ENCODE data around the gene MACO1. TPM values are rescaled to one million over a fixed set of nuclear protein-coding genes. Genes with fewer than 3 reads are reported as not detected.
A peak's percentile ranks its signal among the peaks of the same experiment; 100 is the strongest.

MACO1 gene
- total RNA-seq, 1 donor from 2014 or later, result 20.4 TPM

GRCh38 chr1:25477448-25478034 is 46.8 kb downstream of the MACO1 start:
- intact Hi-C loops (cut with DNase I), result no loop called here
- ATAC-seq (no peak), DNase-seq (ENCODE audit: low spot score) (no peak)

GRCh38 chr1:25478633-25479032 is 47.9 kb downstream of the MACO1 start:
- DNase-seq (ENCODE audit: low spot score), result no peak
- no peak for ATAC-seq
- intact Hi-C loops (cut with DNase I), result no loop called here

GRCh38 chr1:25481625-25482024 is 50.9 kb downstream of the MACO1 start:
- no peak for DNase-seq (ENCODE audit: low spot score)
- intact Hi-C loops (cut with DNase I), result no loop called here
- ATAC-seq, result no peak

- no peak for DNase-seq (ENCODE audit: low spot score)
- ATAC-seq, result no peak
- intact Hi-C loops (cut with DNase I), result no loop called here
Measured at GRCh38 chr1:25482211-25482610, 51.5 kb downstream of the MACO1 start.

GRCh38 chr1:25484096-25484495 is 53.4 kb downstream of the MACO1 start:
- ATAC-seq (no peak), DNase-seq (ENCODE audit: low spot score) (no peak)
- intact Hi-C loops (cut with DNase I), result no loop called here

- intact Hi-C loops (cut with DNase I), result no loop called here
- no peak for DNase-seq (ENCODE audit: low spot score)
- no peak for ATAC-seq
Measured at GRCh38 chr1:25484533-25484932, 53.8 kb downstream of the MACO1 start.

GRCh38 chr1:25485536-25486411 is 55.1 kb downstream of the MACO1 start:
- intact Hi-C loops (cut with DNase I), result no loop called here
- ATAC-seq (no peak), DNase-seq (ENCODE audit: low spot score) (no peak)

GRCh38 chr1:25486602-25487001 is 55.9 kb downstream of the MACO1 start:
- intact Hi-C loops (cut with DNase I), result no loop called here
- DNase-seq (ENCODE audit: low spot score) (no peak), ATAC-seq (no peak)

GRCh38 chr1:25487628-25488027 is 56.9 kb downstream of the MACO1 start:
- intact Hi-C loops (cut with DNase I), result no loop called here
- ATAC-seq (no peak), DNase-seq (ENCODE audit: low spot score) (no peak)

GRCh38 chr1:25492323-25492722 is 61.6 kb downstream of the MACO1 start:
- DNase-seq (ENCODE audit: low spot score) (no peak), ATAC-seq (no peak)
- intact Hi-C loops (cut with DNase I), result no loop called here

GRCh38 chr1:25494952-25495351 is 64.3 kb downstream of the MACO1 start:
- DNase-seq (ENCODE audit: low spot score) (no peak), ATAC-seq (peak; percentile 77)
- intact Hi-C loops (cut with DNase I), result no loop called here

- intact Hi-C loops (cut with DNase I), result no loop called here
- DNase-seq (ENCODE audit: low spot score), result no peak
- peak; percentile 79 for ATAC-seq
Measured at GRCh38 chr1:25500694-25501093, 70.0 kb downstream of the MACO1 start.

- intact Hi-C loops (cut with DNase I), result no loop called here
- no peak for DNase-seq (ENCODE audit: low spot score)
Measured at GRCh38 chr1:25501235-25502058, 70.8 kb downstream of the MACO1 start.

GRCh38 chr1:25502957-25503356 is 72.3 kb downstream of the MACO1 start:
- DNase-seq (ENCODE audit: low spot score) (no peak), ATAC-seq (no peak)
- intact Hi-C loops (cut with DNase I), result no loop called here

More at GRCh38 chr1:25501235-25502058, 70.8 kb downstream of the MACO1 start:
- no peak for ATAC-seq

GRCh38 chr1:25503551-25504426 is 73.1 kb downstream of the MACO1 start:
- ATAC-seq (no peak), DNase-seq (ENCODE audit: low spot score) (no peak)
- intact Hi-C loops (cut with DNase I), result no loop called here

- no peak for DNase-seq (ENCODE audit: low spot score)
- intact Hi-C loops (cut with DNase I), result no loop called here
- peak; percentile 70 for ATAC-seq
Measured at GRCh38 chr1:25504706-25505595, 74.3 kb downstream of the MACO1 start.

- DNase-seq (ENCODE audit: low spot score) (no peak), ATAC-seq (no peak)
- intact Hi-C loops (cut with DNase I), result no loop called here
Measured at GRCh38 chr1:25505656-25506385, 75.1 kb downstream of the MACO1 start.

Data from sciatic nerve (tissue), 2 donors.